Upper lobe of right lung (tissue), 1 donor: ENCODE data around the gene CADM1. TPM values are rescaled to one million over a fixed set of nuclear protein-coding genes. Genes with fewer than 3 reads are reported as not detected.

Experiments used
- ATAC-seq: fragments of 200-7000 bp; cut with Tn5 transposase; one replicate; pipeline ENCODE4 v1.9.1; 2020; ENCODE audit warnings: mild to moderate bottlenecking, moderate library complexity
- DNase-seq: peaks from one replicate; pipeline ENCODE4 v3.0.0-alpha.2; 2020
- H3K27ac ChIP-seq: fragments of 200-600 bp; one replicate; pipeline ENCODE4 v1.8.0; 2022
- H3K27me3 ChIP-seq: fragments of 200-600 bp; one replicate; pipeline ENCODE4 v1.8.0; 2022; ENCODE audit warnings: mild to moderate bottlenecking
- H3K36me3 ChIP-seq: fragments of 200-600 bp; one replicate; pipeline ENCODE4 v1.8.0; 2022
- H3K4me1 ChIP-seq: fragments of 200-600 bp; one replicate; pipeline ENCODE4 v1.8.0; 2022
- H3K4me3 ChIP-seq: fragments of 200-600 bp; one replicate; pipeline ENCODE4 v1.8.0; 2022; ENCODE audit warnings: mild to moderate bottlenecking
- H3K9me3 ChIP-seq: fragments of 200-600 bp; one replicate; pipeline ENCODE4 v1.8.0; 2022
- CTCF ChIP-seq: fragments of 200-600 bp; IDR thresholded peaks from one replicate; pipeline ENCODE4 v1.8.0; 2022; ENCODE audit warnings: antibody characterized with exemption
- intact Hi-C: fragments of 100-400 bp; cut with DNase I; formaldehyde crosslinking; loops from one replicate; pipeline ENCODE4 v1.11.0; 2022
- total RNA-seq: library from RNA; stranded (reverse); fragmentation: NEBNext Ultra II Directional; extraction: Animal tissue kit (Norgen Biotek cat#: 25700); gene quantifications from one replicate; pipeline ENCODE4 v1.2.1, GENCODE V29; 2021
- donor health status: DM: no; HTN: yes; CAD: no; lungs with severe emphysema.

The CADM1 gene
- total RNA-seq, 1 donor from 2014 or later: 222 TPM

GRCh38 chr11:115133475-115134209 lies 370.6 kb downstream of the CADM1 start:
- no peak for TF ChIP-seq CTCF
- Histone ChIP-seq H3K27ac (no peak overlapping the region), H3K4me1 (no peaks in the 10 kb centered on the region), H3K36me3 (no peaks in the 10 kb centered on the region), H3K9me3 (no peaks in the 10 kb centered on the region), H3K27me3 (no peaks in the 10 kb centered on the region), H3K4me3 (no peak overlapping the region)
- intact Hi-C loops: no loop called here
- DNase-seq (no peak), ATAC-seq (no peak)

GRCh38 chr11:115132436-115133228 lies 371.6 kb downstream of the CADM1 start:
- ATAC-seq: peak; percentile 45
- TF ChIP-seq CTCF: peak; percentile 24
- Histone ChIP-seq H3K4me1 (no peaks in the 10 kb centered on the region), H3K36me3 (no peaks in the 10 kb centered on the region), H3K27ac (no peak overlapping the region), H3K4me3 (no peak overlapping the region), H3K9me3 (no peaks in the 10 kb centered on the region), H3K27me3 (no peaks in the 10 kb centered on the region)
- no peak for DNase-seq
- intact Hi-C loops: no loop called here

GRCh38 chr11:115129473-115130289 lies 374.5 kb downstream of the CADM1 start:
- Histone ChIP-seq H3K36me3 (no peaks in the 10 kb centered on the region), H3K4me1 (no peaks in the 10 kb centered on the region), H3K27me3 (no peaks in the 10 kb centered on the region), H3K4me3 (no peak overlapping the region), H3K27ac (no peak overlapping the region), H3K9me3 (no peaks in the 10 kb centered on the region)
- no peak for ATAC-seq
- DNase-seq: no peak
- intact Hi-C loops: no loop called here
- TF ChIP-seq CTCF: no peak

GRCh38 chr11:115128226-115128625 lies 376.0 kb downstream of the CADM1 start:
- Histone ChIP-seq H3K36me3 (no peaks in the 10 kb centered on the region), H3K4me1 (no peaks in the 10 kb centered on the region), H3K4me3 (no peak overlapping the region), H3K27ac (no peak overlapping the region), H3K27me3 (no peaks in the 10 kb centered on the region), H3K9me3 (no peaks in the 10 kb centered on the region)
- intact Hi-C loops: no loop called here
- DNase-seq (no peak), ATAC-seq (peak; percentile 6)
- no peak for TF ChIP-seq CTCF

- no peaks in the 10 kb centered on the region for H3K27me3 ChIP-seq
- no peak overlapping the region for H3K27ac ChIP-seq
- no peak for ATAC-seq
- TF ChIP-seq CTCF: no peak
- no peaks in the 10 kb centered on the region for H3K36me3 ChIP-seq
- H3K4me1 ChIP-seq: no peaks in the 10 kb centered on the region
- no peak overlapping the region for H3K4me3 ChIP-seq
- intact Hi-C loops: no loop called here
- no peak for DNase-seq
- no peaks in the 10 kb centered on the region for H3K9me3 ChIP-seq
Measured at GRCh38 chr11:115127790-115128189, 376.4 kb downstream of the CADM1 start.
